GM18867 (cell line): ENCODE measurements around the gene SIPA1.
"Not testable (repeated sequence)": the region's sequence is repeated elsewhere in the genome, so short reads cannot be mapped to it uniquely, and the experiment has no call there.

Experiments used
- ATAC-seq: cut with Tn5 transposase; IDR thresholded peaks from one replicate; pipeline ENCODE4 v1.9.1; 2021; ENCODE audit warnings: mild to moderate bottlenecking, moderate library complexity; ENCODE audit not compliant: unreplicated experiment

SIPA1 gene

DNA sequence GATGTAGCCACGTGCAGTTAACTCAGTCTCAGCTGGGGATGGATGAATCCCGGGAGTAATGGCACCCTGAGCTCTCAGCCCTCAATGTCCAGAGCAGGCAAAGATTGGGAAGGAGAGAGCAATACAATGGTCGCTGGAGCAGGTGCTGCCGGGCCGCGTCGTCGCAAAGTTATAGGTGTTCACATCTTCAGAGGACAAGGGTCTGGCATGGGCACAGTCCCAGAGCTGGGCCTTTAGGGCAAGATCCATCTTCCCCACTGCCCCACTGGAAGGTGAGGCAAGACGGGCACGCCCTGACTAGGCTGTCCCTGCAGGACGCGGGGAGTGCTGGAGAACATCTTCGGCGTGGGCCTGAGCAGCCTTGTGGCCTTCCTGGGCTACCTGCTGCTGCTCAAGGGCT, 14.7 kb upstream of the SIPA1 start:
- no peak for ATAC-seq

DNA sequence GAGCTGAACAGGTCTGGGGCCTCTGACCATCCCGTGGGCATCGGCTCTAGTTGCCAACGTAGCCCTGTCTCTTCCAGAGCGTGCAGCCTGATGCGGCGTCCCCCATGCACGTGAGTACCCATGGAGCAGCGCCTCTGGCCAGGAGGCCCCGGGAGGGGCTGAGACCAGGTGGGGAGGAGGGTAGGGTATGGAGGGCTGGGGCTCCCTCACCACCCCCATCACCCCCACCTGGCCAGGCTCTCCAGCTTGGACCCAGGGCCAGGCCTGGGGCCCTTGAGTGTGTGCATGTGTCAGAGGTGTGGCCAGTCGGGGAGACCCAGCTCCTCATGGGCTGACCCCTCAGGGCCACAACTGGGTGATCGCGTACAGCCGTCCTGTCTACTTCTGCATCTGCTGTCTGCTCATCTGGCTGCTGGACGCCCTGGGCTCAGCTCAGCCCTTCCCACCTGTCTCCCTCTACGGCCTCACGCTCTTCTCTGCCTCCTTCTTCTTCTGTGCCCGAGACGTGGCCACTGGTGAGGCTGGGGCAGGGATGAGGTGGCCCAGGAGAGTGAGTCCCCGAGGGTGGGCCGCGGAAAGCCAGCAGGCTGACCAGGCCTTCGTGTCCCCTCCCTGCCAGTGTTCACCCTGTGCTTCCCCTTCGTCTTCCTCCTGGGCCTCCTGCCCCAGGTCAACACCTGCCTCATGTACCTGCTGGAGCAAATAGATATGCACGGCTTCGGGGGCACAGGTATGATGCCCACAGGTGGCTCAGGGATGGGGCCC, 13.9 kb upstream of the SIPA1 start:
- no peak for ATAC-seq

DNA sequence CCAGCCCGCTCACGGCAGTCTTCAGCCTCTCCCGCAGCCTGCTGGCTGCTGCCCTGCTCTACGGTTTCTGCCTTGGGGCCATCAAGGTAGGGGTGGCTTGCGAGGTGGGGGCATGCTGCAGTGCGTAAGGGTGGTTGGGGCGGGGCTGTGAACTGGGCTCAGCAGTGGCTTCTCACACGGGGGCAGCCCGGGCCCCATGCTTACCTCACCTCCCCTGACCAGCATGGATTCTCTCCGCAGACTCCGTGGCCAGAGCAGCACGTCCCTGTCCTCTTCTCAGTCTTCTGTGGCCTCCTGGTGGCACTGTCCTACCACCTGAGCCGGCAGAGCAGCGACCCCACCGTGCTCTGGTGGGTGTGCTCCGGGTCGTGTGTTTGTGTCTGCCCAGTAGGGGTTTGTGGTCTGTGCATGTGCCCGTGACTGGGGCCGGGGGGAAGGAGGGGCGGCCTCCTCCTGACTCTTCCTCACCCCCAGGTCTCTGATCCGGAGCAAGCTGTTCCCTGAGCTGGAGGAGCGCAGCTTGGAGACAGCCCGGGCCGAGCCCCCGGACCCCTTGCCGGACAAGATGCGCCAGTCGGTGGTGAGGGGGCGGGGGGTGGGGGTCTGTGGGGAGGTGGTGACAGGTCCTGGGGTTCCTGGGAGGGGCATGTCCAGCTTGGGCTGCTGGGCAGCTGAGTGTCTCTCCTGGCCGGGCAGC, 12.8 kb upstream of the SIPA1 start:
- ATAC-seq = no peak

DNA sequence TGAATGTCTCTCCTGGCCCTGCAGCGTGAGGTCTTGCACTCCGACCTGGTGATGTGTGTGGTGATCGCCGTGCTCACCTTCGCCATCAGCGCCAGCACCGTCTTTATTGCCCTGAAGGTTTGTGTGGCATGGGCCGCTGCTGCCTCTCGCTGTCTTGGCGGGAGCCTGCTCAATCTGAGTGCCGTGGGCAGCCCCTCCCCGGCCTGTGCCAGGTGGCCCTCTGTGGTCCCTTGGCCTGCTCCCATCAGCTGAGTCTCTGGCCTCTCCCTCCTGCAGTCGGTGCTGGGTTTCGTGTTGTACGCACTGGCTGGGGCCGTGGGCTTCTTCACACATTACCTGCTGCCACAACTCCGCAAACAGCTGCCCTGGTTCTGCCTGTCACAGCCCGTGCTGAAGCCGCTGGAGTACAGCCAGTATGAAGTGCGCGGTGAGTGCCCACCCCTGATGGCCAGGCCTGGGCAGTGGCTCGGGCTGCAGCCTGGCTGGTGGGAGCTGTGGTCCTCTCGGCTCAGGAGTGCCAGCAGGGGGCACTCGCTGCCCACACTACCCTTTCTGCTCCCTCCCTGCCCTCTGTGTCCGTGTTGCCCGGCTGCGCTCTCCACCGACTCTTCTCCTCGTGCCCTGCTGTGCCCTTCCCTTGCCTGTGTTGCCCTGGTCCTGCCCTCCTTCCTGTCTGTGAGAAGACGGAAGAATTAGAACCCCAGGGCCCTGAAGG, 12.1 kb upstream of the SIPA1 start:
- ATAC-seq = no peak

DNA sequence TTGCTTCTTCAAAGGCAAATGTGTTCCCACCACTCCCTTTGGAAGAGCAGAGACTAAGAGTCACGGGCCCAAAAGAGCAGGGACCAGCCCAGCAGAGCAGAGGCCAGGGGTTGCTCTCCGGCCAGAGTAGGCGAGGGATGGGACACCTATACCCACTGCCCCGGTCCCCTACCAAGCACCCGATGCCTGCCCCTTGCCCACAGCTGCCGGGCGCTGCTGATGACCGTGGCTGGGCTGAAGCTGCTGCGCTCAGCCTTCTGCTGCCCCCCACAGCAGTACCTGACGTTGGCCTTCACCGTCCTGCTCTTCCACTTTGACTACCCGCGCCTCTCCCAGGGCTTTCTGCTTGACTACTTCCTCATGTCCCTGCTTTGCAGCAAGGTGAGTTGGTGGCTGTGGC, 10.7 kb upstream of the SIPA1 start:
- no peak for ATAC-seq

DNA sequence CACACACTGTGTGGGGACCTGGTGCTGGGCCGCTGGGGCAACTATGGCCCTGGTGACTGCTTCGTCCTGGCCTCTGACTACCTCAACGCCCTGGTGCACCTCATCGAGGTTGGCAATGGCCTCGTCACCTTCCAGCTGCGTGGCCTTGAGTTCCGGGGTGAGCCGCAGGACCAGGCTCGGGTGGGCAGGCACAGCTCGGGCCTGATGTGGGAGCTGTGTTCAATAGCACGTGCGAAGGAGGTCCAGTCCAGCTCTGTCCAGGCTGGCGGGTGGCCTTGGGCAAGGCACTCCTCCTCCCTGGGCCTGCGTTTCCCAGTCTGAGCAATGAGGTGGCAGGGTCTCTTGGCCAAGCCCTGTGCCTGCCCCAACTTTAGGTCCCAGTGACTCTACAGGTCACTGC, 8.3 kb upstream of the SIPA1 start:
- ATAC-seq = no peak

DNA sequence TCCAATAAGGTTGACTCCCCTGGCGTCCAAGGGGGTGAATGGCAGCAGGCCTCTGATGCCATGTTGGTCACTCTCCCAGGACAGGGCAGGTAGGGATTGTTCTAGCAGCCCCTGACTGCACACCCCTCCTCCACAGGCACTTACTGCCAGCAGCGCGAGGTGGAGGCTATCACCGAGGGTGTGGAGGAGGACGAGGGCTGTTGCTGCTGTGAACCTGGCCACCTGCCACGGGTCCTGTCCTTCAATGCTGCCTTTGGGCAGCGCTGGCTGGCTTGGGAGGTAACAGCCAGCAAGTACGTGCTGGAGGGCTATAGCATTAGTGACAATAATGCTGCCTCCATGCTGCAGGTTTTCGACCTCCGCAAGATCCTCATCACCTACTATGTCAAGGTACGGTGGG, 7.7 kb upstream of the SIPA1 start:
- ATAC-seq = no peak

DNA sequence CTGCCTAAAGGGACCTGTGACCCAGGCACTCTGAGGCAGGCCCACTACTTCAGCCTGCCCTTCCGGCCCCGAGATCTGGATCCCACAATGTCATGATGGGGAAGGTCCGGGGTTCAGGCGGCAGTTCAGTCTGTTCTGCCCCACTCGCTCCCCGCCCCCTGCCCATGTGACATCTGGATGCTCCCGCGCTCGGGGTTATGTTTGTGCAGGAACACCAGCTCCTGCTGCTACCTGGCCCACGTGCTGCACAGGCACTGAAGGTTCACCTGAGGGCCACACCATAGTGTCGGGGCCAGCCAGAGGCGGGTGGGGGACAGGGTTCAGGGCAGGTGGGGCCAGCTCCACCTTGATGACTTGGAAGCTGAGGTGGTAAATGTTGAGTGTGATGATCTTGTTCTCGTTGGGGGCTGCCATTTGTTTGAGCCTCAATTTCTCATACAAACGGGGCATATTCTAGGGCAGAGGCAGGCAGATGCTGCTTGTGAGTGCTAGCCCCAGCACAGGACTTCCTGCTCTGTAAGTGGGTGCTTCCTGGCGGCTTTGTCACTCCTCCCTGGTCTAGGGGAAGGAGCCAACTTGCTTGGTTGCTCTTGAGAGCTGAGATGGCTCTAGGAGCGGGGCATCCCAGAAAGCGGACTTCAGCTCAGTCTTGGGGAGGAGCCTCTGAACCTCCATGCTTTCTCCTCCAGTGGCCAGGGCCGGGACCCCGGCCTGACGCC, 4.4 kb upstream of the SIPA1 start:
- ATAC-seq = no peak

DNA sequence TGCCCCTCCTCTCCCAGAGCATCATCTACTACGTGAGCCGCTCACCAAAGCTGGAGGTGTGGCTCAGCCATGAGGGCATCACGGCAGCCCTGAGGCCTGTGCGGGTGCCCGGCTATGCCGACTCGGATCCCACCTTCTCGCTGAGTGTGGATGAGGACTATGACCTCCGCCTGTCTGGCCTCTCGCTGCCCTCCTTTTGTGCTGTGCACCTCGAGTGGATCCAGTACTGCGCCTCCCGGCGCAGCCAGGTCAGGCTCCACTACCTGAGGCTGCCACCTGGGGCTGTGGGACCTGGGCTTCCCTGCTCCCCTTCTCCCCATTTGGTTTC, 3.8 kb upstream of the SIPA1 start:
- ATAC-seq = no peak

DNA sequence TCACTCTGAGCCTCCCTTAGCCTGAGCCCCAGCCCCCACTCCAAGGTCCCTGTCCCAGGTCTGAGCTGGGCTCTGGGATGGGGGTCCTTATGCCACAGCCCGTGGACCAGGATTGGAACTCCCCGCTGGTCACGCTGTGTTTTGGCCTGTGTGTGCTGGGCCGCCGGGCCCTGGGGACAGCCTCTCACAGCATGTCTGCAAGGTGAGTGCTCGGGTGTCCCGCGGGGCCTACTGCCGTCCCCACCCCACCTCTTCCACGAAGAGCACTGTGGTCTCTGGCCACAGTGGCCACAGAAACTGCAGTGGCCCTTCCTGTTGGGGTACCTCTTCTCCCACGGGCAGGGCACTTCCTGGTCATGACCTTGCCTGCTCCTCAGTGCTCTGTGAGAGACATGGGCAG, 3.5 kb upstream of the SIPA1 start:
- no peak for ATAC-seq

DNA sequence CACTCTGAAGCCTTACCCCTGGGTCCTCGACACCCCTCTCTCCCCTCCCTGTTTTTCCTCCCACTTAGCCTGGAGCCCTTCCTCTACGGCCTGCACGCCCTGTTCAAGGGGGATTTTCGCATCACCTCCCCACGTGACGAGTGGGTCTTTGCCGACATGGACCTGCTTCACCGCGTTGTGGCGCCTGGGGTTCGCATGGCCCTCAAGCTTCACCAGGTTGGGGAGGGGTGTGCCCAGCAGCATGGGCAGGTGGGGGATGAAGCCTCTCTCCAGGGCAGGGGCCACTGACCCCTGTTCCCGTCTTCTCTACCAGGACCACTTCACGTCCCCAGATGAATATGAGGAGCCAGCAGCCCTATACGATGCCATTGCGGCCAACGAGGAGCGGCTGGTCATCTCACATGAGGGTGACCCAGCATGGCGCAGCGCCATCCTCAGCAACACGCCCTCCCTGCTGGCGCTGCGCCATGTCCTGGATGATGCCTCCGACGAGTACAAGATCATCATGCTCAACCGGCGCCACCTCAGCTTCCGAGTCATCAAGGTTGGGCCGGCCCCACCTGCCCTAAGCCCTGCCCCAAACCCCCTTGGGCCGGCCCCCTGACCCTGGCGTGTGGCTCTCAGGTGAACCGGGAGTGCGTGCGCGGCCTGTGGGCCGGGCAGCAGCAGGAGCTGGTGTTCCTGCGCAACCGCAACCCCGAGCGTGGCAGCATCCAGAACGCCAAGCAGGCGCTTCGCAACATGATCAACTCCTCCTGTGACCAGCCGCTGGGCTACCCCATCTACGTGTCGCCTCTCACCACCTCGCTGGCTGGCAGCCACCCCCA, 2.8 kb upstream of the SIPA1 start:
- no peak for ATAC-seq

DNA sequence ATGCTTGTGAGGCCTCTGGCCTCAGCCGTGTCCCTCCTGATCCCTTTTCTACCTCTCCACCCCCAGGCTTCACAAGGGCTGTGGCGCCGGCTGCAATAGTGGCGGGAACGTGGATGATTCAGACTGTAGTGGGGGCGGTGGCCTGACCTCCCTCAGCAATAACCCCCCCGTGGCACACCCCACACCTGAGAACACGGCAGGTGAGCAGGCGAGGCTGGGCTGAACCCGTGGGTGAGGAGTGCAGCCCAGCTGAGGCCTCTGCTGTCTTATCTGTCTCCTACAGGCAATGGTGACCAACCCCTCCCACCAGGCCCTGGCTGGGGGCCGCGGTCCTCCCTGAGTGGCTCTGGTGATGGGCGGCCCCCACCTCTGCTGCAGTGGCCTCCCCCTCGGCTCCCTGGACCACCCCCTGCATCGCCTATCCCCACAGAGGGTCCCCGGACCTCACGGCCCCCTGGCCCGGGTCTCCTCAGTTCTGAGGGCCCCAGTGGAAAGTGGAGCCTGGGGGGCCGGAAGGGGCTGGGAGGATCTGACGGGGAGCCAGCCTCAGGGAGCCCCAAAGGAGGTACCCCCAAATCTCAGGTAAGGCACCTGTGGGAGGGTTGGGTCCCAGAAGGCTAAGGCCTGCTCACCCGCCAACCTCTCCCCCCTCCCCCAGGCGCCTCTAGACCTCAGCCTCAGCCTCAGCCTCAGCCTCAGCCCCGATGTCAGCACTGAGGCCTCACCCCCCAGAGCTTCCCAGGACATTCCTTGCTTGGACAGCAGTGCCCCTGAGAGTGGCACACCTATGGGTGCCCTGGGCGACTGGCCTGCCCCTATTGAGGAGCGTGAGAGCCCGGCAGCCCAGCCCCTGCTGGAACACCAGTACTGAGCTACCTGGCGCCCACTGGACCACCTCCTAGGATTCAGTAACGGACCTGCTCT, 1.5 kb upstream of the SIPA1 start:
- ATAC-seq = no peak

DNA sequence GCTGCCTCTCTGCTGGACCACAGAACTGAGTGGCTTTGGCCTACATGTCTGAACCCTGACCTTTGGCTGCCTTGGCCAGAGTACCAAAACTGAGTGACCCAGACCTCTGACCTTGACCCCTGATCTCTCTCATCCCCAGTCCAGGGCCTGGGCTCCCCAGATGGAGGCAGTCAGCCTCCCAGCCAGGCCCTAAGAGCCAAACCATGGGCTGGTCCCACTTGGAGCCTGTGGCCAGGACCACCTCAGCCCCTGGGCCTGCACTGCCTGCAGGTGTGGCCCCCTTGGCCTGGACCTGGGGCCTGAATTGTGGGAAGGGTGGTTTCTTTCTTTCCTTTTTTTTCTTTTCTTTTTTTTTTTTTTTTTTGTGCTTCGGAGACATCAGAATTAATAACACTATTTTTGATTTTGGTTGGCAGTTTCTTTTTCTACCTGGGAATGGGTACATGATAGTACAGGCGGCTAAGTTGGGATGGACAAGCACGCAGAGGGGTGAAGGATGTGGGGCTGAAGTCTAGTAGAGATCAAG, 806 bp upstream of the SIPA1 start:
- ATAC-seq = no peak

DNA sequence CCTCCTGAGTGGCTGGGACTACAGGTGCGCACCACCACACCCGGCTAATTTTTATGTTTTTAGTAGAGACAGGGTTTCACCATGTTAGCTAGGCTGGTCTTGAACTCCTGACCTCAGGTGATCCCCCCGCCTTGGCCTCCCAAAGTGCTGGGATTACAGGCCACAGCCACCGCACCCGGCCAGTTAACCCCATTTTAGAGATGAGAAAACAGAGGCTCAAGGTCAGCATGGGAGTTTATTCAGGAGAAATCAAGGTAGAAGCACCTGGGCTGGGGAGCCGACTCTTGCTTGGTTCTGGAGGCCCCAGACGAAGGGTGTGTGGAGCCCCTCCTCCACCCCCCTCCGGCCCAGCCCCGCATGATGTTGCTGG, 1.3 kb downstream of the SIPA1 start:
- ATAC-seq = not testable (repeated sequence)

DNA sequence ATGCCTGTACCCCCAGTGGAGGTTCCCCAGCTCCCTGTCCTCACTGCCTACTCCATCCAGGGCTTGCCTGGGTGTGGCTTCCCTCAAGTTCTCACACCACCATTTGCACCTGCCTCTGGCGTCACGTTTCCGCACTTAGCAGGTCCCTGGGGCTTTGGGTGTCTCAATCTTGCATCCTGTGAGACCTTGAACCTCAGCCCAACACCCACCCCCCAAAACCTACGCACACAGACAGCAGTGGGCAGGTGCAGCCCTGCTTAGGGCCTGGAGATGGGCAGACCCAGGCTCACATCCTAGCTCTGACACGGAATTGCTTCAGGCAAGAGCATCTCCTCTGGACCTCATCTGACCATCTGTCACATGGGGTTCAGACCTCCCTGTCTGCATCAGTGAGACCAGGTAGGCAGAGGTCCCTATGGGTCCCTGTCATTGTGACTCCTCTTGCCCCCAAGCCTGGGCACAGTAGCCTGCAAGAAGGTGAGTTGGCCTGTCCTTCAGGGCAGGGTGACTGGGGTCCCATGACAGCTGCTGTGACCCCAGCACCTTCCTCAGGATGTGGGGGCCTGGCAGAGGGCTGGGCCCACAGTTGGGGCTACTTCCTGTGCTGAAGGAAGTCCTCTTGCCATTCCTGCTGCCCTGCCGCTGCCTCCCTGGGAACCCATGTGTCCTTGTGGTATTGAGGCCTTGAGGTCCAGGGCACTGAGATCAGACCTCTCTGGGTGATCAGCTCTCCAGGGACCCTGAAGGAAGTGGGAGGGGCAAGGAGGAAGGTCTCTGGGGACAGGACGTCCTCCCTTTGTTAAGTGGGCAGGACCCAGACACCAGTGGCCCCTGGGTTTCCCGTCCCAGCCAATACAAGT, 2.0 kb downstream of the SIPA1 start:
- peak; percentile 43 for ATAC-seq

DNA sequence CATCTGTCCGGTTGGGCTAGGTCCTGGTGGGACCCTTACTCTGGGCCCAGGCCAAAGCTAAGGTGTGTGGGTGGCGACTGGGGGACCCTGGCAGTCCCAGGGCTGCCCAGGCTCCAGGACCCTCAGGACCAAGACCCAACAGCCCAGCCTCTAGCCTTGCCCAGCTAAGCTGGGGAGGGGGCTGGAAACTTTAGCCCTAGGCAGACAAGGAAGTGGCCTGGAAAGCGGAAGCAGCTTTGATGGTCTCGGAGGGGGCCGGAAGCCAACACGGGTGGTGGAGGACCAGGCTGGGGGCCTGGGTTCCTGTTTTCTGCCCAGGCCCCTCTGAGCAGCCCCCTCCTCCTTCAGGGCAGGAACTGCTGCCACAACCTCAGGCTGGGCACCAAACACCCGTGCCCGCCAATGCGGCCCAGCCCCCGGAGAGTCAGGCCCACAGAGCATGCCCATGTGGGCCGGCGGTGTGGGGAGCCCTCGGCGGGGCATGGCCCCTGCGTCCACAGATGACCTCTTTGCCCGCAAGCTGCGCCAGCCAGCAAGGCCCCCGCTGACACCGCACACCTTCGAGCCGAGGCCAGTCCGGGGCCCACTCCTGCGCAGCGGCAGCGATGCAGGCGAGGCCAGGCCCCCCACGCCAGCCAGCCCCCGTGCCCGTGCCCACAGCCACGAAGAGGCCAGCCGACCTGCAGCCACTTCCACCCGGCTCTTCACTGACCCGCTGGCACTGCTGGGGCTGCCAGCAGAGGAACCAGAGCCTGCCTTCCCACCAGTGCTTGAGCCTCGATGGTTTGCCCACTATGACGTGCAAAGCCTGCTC, 2.8 kb downstream of the SIPA1 start:
- no peak for ATAC-seq

DNA sequence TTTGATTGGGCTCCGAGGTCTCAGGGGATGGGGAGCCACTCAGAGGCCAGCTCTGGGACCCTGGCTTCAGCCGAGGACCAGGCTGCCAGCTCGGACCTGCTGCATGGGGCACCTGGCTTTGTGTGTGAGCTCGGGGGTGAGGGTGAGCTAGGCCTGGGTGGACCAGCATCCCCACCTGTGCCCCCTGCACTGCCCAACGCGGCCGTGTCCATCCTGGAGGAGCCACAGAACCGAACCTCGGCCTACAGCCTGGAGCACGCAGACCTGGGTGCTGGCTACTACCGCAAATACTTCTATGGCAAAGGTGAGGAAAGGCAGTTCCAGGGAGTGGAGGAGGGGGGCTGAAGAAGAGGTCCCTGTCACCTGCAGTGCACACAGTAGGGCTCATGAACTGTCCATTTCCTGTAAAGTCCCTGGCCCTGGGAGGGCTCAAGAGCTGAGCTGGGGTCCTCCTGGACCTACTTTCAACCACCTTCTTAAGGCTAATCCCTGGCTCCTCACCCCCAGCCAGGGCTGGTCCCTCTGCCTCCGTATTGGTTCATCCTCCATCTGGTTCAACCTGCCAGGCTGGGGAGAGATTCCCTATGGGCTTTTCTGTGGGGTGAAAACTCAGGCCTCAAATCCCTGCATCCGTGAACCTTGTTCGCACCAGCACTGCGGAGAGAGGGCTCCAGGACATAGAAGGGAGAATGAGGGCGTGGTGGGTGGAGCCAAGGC, 3.6 kb downstream of the SIPA1 start:
- no peak for ATAC-seq
